Measurements from ENCODE around the gene MAP3K21.

DNA sequence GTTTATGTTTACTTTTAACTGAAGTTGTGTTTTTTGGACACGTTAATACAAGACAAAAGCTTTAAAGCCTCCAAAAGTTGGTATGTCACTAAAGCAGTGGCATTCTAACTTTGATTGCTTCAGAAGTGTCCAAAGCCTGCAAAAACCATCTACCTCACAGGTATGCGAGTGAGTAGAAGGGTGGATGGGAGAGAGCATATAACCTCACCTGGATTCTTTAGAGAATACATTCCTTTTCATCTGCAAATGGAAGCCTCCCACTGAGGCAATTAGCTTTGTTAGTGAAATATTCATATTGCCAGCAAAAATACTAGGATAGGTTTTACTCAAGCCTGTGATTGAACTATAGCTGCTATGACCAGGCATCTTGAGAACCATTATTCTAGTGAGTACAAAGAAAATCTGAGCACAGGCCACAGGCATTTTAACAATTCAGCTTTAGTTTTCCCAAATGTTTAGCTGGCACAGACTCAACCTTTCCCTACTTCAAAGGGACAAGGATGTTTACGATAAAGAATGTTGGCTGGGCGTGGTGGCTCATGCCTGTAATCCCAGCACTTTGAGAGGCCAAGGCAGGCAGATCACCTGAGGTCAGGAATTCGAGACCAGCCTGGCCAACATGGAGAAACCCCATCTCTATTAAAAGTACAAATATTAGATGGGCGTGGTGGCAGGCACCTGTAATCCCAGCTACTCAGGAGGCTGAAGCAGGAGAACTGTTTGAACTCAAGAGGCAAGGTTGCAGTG is 39.7 kb downstream of the MAP3K21 start:
- TF ChIP-seq, protein P1, sequence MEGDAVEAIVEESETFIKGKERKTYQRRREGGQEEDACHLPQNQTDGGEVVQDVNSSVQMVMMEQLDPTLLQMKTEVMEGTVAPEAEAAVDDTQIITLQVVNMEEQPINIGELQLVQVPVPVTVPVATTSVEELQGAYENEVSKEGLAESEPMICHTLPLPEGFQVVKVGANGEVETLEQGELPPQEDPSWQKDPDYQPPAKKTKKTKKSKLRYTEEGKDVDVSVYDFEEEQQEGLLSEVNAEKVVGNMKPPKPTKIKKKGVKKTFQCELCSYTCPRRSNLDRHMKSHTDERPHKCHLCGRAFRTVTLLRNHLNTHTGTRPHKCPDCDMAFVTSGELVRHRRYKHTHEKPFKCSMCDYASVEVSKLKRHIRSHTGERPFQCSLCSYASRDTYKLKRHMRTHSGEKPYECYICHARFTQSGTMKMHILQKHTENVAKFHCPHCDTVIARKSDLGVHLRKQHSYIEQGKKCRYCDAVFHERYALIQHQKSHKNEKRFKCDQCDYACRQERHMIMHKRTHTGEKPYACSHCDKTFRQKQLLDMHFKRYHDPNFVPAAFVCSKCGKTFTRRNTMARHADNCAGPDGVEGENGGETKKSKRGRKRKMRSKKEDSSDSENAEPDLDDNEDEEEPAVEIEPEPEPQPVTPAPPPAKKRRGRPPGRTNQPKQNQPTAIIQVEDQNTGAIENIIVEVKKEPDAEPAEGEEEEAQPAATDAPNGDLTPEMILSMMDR (IDR thresholded peaks at IDR 0.05) = no peak
- no peak for TF ChIP-seq POLR2A (IDR thresholded peaks at IDR 0.05)

Data from adrenal gland (tissue), 5 donors.